Measurements from ENCODE around the gene PREX1.

DNA sequence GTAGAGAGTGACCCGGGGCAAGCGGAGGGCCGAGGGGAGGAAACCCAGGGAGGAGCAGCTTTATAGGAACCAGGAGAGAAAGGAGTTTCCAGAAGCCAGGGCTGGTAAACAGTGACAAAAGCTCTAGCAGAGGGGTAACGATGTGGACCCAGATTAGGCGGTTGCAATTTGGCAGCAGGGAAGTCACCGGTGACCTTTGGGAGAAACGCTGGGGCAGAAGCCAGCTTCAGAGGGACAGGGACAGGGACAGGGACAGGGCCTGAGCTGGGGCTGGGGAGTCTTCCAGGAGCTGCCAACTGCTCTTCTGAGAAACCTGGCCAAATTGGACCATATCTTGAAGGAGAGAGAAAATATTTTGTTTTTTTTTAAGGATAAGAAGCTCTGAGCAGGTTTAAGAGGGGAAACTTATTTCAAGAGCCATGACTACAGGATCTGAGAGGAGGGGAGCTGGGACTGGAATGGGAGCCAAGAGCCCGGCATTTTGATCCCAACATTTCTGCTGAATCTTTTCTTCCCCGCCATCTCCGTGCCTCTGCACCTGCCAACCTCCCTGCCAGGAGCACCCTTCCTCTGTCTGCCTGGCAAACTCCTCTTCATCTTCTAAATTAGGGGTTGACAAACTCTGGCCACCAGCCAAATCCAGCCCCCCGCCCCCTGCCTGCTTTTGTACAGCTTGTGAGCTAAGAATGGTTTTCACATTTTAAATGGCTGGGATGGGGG is 22.6 kb upstream of the PREX1 start:
- TF ChIP-seq, protein P1, sequence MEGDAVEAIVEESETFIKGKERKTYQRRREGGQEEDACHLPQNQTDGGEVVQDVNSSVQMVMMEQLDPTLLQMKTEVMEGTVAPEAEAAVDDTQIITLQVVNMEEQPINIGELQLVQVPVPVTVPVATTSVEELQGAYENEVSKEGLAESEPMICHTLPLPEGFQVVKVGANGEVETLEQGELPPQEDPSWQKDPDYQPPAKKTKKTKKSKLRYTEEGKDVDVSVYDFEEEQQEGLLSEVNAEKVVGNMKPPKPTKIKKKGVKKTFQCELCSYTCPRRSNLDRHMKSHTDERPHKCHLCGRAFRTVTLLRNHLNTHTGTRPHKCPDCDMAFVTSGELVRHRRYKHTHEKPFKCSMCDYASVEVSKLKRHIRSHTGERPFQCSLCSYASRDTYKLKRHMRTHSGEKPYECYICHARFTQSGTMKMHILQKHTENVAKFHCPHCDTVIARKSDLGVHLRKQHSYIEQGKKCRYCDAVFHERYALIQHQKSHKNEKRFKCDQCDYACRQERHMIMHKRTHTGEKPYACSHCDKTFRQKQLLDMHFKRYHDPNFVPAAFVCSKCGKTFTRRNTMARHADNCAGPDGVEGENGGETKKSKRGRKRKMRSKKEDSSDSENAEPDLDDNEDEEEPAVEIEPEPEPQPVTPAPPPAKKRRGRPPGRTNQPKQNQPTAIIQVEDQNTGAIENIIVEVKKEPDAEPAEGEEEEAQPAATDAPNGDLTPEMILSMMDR (IDR thresholded peaks at IDR 0.05) = no peak
- TF ChIP-seq RAD21 (IDR thresholded peaks at IDR 0.05; ENCODE audit: low read length) = no peak
- no peak for TF ChIP-seq TCF12 (IDR thresholded peaks at IDR 0.05)
- TF ChIP-seq, protein P2, sequence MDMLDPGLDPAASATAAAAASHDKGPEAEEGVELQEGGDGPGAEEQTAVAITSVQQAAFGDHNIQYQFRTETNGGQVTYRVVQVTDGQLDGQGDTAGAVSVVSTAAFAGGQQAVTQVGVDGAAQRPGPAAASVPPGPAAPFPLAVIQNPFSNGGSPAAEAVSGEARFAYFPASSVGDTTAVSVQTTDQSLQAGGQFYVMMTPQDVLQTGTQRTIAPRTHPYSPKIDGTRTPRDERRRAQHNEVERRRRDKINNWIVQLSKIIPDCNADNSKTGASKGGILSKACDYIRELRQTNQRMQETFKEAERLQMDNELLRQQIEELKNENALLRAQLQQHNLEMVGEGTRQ (IDR thresholded peaks at IDR 0.05; ENCODE audit: borderline replicate concordance, low read depth, low read length) = no peak
- TF ChIP-seq EZH2phosphoT487 (IDR thresholded peaks at IDR 0.05; ENCODE audit: borderline replicate concordance, low read depth) = no peak
- TF ChIP-seq JUND (IDR thresholded peaks at IDR 0.05) = no peak
- no peak for TF ChIP-seq SIN3A (IDR thresholded peaks at IDR 0.05; ENCODE audit: borderline replicate concordance, low read depth, low read length)
- no peak for TF ChIP-seq RCOR1 (IDR thresholded peaks at IDR 0.05; ENCODE audit: low read length)
- TF ChIP-seq EP300 (IDR thresholded peaks at IDR 0.05; ENCODE audit: borderline replicate concordance in 1 of 2, low read depth in 1 of 2, low read length in 1 of 2) = no peak
- TF ChIP-seq, protein P3, sequence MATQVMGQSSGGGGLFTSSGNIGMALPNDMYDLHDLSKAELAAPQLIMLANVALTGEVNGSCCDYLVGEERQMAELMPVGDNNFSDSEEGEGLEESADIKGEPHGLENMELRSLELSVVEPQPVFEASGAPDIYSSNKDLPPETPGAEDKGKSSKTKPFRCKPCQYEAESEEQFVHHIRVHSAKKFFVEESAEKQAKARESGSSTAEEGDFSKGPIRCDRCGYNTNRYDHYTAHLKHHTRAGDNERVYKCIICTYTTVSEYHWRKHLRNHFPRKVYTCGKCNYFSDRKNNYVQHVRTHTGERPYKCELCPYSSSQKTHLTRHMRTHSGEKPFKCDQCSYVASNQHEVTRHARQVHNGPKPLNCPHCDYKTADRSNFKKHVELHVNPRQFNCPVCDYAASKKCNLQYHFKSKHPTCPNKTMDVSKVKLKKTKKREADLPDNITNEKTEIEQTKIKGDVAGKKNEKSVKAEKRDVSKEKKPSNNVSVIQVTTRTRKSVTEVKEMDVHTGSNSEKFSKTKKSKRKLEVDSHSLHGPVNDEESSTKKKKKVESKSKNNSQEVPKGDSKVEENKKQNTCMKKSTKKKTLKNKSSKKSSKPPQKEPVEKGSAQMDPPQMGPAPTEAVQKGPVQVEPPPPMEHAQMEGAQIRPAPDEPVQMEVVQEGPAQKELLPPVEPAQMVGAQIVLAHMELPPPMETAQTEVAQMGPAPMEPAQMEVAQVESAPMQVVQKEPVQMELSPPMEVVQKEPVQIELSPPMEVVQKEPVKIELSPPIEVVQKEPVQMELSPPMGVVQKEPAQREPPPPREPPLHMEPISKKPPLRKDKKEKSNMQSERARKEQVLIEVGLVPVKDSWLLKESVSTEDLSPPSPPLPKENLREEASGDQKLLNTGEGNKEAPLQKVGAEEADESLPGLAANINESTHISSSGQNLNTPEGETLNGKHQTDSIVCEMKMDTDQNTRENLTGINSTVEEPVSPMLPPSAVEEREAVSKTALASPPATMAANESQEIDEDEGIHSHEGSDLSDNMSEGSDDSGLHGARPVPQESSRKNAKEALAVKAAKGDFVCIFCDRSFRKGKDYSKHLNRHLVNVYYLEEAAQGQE (IDR thresholded peaks at IDR 0.05; ENCODE audit: low read depth, low read length) = no peak
- TF ChIP-seq, protein P4, sequence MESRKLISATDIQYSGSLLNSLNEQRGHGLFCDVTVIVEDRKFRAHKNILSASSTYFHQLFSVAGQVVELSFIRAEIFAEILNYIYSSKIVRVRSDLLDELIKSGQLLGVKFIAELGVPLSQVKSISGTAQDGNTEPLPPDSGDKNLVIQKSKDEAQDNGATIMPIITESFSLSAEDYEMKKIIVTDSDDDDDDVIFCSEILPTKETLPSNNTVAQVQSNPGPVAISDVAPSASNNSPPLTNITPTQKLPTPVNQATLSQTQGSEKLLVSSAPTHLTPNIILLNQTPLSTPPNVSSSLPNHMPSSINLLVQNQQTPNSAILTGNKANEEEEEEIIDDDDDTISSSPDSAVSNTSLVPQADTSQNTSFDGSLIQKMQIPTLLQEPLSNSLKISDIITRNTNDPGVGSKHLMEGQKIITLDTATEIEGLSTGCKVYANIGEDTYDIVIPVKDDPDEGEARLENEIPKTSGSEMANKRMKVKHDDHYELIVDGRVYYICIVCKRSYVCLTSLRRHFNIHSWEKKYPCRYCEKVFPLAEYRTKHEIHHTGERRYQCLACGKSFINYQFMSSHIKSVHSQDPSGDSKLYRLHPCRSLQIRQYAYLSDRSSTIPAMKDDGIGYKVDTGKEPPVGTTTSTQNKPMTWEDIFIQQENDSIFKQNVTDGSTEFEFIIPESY (IDR thresholded peaks at IDR 0.05; ENCODE audit: borderline replicate concordance, low read depth) = no peak
